HL-60 (cell line): Measurements from ENCODE around the gene CYP2R1.

Source experiments
- DNase-seq, 2 experiments: peaks; one replicate each; pipeline ENCODE4 v3.0.0-alpha.2; 2010 to 2020; ENCODE audit warnings: low read depth in 1 of 2, low spot score in 1 of 2
- H3K27ac ChIP-seq: fragments of 250-450 bp; sonication (Bioruptor Pico); replicated peaks from 2 replicates; pipeline ENCODE4 v1.5.1; 2020; ENCODE audit warnings: mild to moderate bottlenecking, moderate library complexity
- H3K27me3 ChIP-seq: fragments of 250-450 bp; sonication (Bioruptor Pico); 2 replicates; pipeline ENCODE4 v1.5.1; 2021; ENCODE audit warnings: mild to moderate bottlenecking, moderate library complexity; ENCODE audit not compliant: insufficient read depth, poor library complexity, severe bottlenecking
- H3K4me3 ChIP-seq: replicated peaks from 2 replicates; pipeline ENCODE4 v1.5.1; 2011; ENCODE audit warnings: mild to moderate bottlenecking, control low read depth, low read length; ENCODE audit not compliant: insufficient read depth
- CTCF ChIP-seq: IDR thresholded peaks from one replicate; pipeline ENCODE4 v1.5.1; 2011; ENCODE audit warnings: low read length, control low read depth, inconsistent platforms; ENCODE audit not compliant: insufficient read depth
- GABPA ChIP-seq: IDR thresholded peaks from 2 replicates; pipeline ENCODE4 v1.6.1; 2012; ENCODE audit warnings: low read depth
- POLR2AphosphoS5 ChIP-seq: IDR thresholded peaks from 2 replicates; pipeline ENCODE4 v1.6.1; 2012; ENCODE audit warnings: low read depth
- REST ChIP-seq: IDR thresholded peaks from 2 replicates; pipeline ENCODE4 v1.6.1; 2012; ENCODE audit warnings: low read depth; ENCODE audit not compliant: insufficient replicate concordance
- SPI1 ChIP-seq: IDR thresholded peaks from 2 replicates; pipeline ENCODE4 v1.6.1; 2012; ENCODE audit warnings: low read depth, mild to moderate bottlenecking, borderline replicate concordance

Gene CYP2R1

GRCh38 chr11:14861680-14862079 is 30.4 kb downstream of the CYP2R1 start:
- no peaks in the 10 kb centered on the region for H3K27me3 ChIP-seq
- no peak for DNase-seq
- H3K27ac ChIP-seq: no peak overlapping the region
- H3K4me3 ChIP-seq: no peak overlapping the region
- TF ChIP-seq POLR2AphosphoS5: no peak
- TF ChIP-seq SPI1: no peak
- no peak for TF ChIP-seq REST
- TF ChIP-seq GABPA: no peak
- TF ChIP-seq CTCF: no peak

DNA sequence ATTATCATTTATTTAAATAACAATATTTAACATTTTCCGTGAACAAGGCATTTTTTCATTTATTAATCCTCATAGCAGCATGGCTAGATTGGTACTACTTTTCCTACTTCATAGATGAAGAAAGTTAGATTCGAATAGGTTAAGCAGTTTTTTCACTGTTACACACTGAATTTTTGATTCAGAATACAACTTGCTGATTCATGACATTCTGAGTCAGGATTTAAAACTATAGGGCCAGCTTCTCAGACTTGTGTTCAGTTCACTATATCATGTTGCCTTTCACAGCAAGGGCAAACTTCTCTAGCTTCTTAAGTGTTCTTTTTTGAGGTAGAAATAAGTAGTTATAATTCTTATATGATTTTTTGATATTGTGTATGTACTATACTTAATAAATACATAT is 31.5 kb downstream of the CYP2R1 start:
- Histone ChIP-seq H3K27me3 (no peaks in the 10 kb centered on the region), H3K27ac (no peak overlapping the region), H3K4me3 (no peak overlapping the region)
- DNase-seq: no peak
- no peak for TF ChIP-seq REST
- no peak for TF ChIP-seq GABPA
- TF ChIP-seq CTCF: no peak
- TF ChIP-seq SPI1: no peak
- TF ChIP-seq POLR2AphosphoS5: no peak

GRCh38 chr11:14858404-14858803 is 33.6 kb downstream of the CYP2R1 start:
- TF ChIP-seq SPI1: no peak
- no peak for TF ChIP-seq CTCF
- TF ChIP-seq POLR2AphosphoS5: no peak
- TF ChIP-seq REST: no peak
- no peak for TF ChIP-seq GABPA
- DNase-seq: no peak
- Histone ChIP-seq H3K4me3 (no peak overlapping the region), H3K27me3 (no peaks in the 10 kb centered on the region), H3K27ac (no peak overlapping the region)
